Measurements from ENCODE around the gene SEMA5A.
A peak's percentile ranks its signal among the peaks of the same experiment; 100 is the strongest.
"Not testable (repeated sequence)": the region's sequence is repeated elsewhere in the genome, so short reads cannot be mapped to it uniquely, and the experiment has no call there.

The SEMA5A gene

GRCh38 chr5:9358961-9359685 is 186.8 kb downstream of the SEMA5A start:
- no peak for DNase-seq (ENCODE audit: low spot score)

- no peak for DNase-seq (ENCODE audit: low spot score)
Measured at GRCh38 chr5:9356351-9356825, 189.5 kb downstream of the SEMA5A start.

GRCh38 chr5:9354336-9355081 is 191.4 kb downstream of the SEMA5A start:
- DNase-seq (ENCODE audit: low spot score), result no peak

- not testable (repeated sequence) for DNase-seq (ENCODE audit: low spot score)
Measured at GRCh38 chr5:9353048-9353447, 192.8 kb downstream of the SEMA5A start.

GRCh38 chr5:9351546-9351945 is 194.3 kb downstream of the SEMA5A start:
- no peak for DNase-seq (ENCODE audit: low spot score)

GRCh38 chr5:9350301-9350797 is 195.5 kb downstream of the SEMA5A start:
- no peak for DNase-seq (ENCODE audit: low spot score)

GRCh38 chr5:9348401-9348996 is 197.4 kb downstream of the SEMA5A start:
- DNase-seq (ENCODE audit: low spot score), result no peak

- DNase-seq (ENCODE audit: low spot score), result peak; percentile 51
Measured at GRCh38 chr5:9347541-9348295, 198.2 kb downstream of the SEMA5A start.

GRCh38 chr5:9347032-9347431 is 198.8 kb downstream of the SEMA5A start:
- DNase-seq (ENCODE audit: low spot score), result no peak

GRCh38 chr5:9344751-9345240 is 201.1 kb downstream of the SEMA5A start:
- DNase-seq (ENCODE audit: low spot score), result no peak

GRCh38 chr5:9343146-9343850 is 202.6 kb downstream of the SEMA5A start:
- no peak for DNase-seq (ENCODE audit: low spot score)

GRCh38 chr5:9342161-9342787 is 203.6 kb downstream of the SEMA5A start:
- no peak for DNase-seq (ENCODE audit: low spot score)

- no peak for DNase-seq (ENCODE audit: low spot score)
Measured at GRCh38 chr5:9340085-9340484, 205.8 kb downstream of the SEMA5A start.

- DNase-seq (ENCODE audit: low spot score), result no peak
Measured at GRCh38 chr5:9339206-9339818, 206.6 kb downstream of the SEMA5A start.

- DNase-seq (ENCODE audit: low spot score), result no peak
Measured at GRCh38 chr5:9338796-9339195, 207.1 kb downstream of the SEMA5A start.

- no peak for DNase-seq (ENCODE audit: low spot score)
Measured at GRCh38 chr5:9337928-9338595, 207.8 kb downstream of the SEMA5A start.

GRCh38 chr5:9335754-9336495 is 209.9 kb downstream of the SEMA5A start:
- peak; percentile 17 for DNase-seq (ENCODE audit: low spot score)

GRCh38 chr5:9335269-9335668 is 210.6 kb downstream of the SEMA5A start:
- DNase-seq (ENCODE audit: low spot score), result no peak

- no peak for DNase-seq (ENCODE audit: low spot score)
Measured at GRCh38 chr5:9332026-9332425, 213.8 kb downstream of the SEMA5A start.
